Heart left ventricle (tissue), 16 donors: ENCODE results near the gene IFIH1. TPM values are rescaled to one million over a fixed set of nuclear protein-coding genes. Genes with fewer than 3 reads are reported as not detected.

Experiments
- ATAC-seq, 4 donors: fragments of 200-7000 bp; cut with Tn5 transposase; one replicate each; pipeline ENCODE4 v1.9.1; 2020 to 2022; ENCODE audit warnings: moderate library complexity in 4 of 4, mild to moderate bottlenecking in 3 of 4, moderate number of reproducible peaks in 1 of 4
- DNase-seq, 5 donors: peaks; one replicate each; pipeline ENCODE4 v3.0.0-alpha.2; 2020
- H3K27ac ChIP-seq, 12 donors: fragments of 200-600 bp; sonication (generic) in 4 of 12; one replicate each; pipeline versions ENCODE4 v1.5.0 to v1.8.0; 2016 to 2022; ENCODE audit warnings: mild to moderate bottlenecking in 2 of 12
- H3K27me3 ChIP-seq, 9 donors: fragments of 200-600 bp; sonication (generic) in 2 of 9; one replicate each; pipeline versions ENCODE4 v1.5.1 to v1.8.0; 2016 to 2022; ENCODE audit warnings: mild to moderate bottlenecking in 3 of 9
- H3K36me3 ChIP-seq, 9 donors: fragments of 200-600 bp; sonication (generic) in 2 of 9; one replicate each; pipeline versions ENCODE4 v1.5.0 to v1.8.0; 2018 to 2022; ENCODE audit warnings: mild to moderate bottlenecking in 2 of 9
- H3K4me1 ChIP-seq, 12 donors: fragments of 200-600 bp; sonication (generic) in 4 of 12; one replicate each; pipeline versions ENCODE4 v1.5.0 to v1.8.0; 2016 to 2022; ENCODE audit warnings: mild to moderate bottlenecking in 3 of 12
- H3K4me3 ChIP-seq, 12 donors: fragments of 200-600 bp; sonication (generic) in 4 of 12; one replicate each; pipeline versions ENCODE4 v1.5.0 to v1.8.0; 2017 to 2022; ENCODE audit warnings: mild to moderate bottlenecking in 9 of 12, moderate library complexity in 4 of 12
- H3K9me3 ChIP-seq, 12 donors: fragments of 200-600 bp; sonication (generic) in 4 of 12; one replicate each; pipeline versions ENCODE4 v1.5.0 to v1.8.0; 2016 to 2022; ENCODE audit warnings: mild to moderate bottlenecking in 1 of 12
- POLR2A ChIP-seq, 2 donors: fragments of 450-650 bp; IDR thresholded peaks; one replicate each; pipeline ENCODE4 v1.6.1; 2017; ENCODE audit warnings: antibody characterized with exemption in 2 of 2, mild to moderate bottlenecking in 2 of 2, moderate library complexity in 2 of 2
- WGBS, 4 donors: extraction: QIAGEN DNeasy Blood & Tissue Kit in 2 of 4; methylation state at CpG; one replicate each; pipeline versions ENCODE4 v1.1.5 to v1.1.7; 2013 to 2018; 5-methylcytosine and 5-hydroxymethylcytosine counted together
- intact Hi-C, 10 donors: fragments of 100-400 bp; cut with DNase I; formaldehyde crosslinking; loops; one replicate each; pipeline versions ENCODE4 v1.11.1 to v1.14.2; 2022
- polyA plus RNA-seq, 2 donors: library from polyadenylated mRNA; stranded (reverse); fragments of 200-250 nt; gene quantifications; one replicate each; pipeline ENCODE4 v1.2.3, GENCODE V29; 2013
- total RNA-seq, 9 donors: library from RNA; depleted of rRNA in 2 of 9; stranded (reverse); fragments of >200 nt in 2 of 9; fragmentation: NEBNext Ultra II Directional in 3 of 9; extraction: Animal tissue kit (Norgen Biotek cat#: 25700) in 3 of 9; gene quantifications; one replicate each; pipeline versions ENCODE4 v1.1.0 to v1.2.4, GENCODE V29; 2016 to 2023
- TF ChIP-seq, protein P1 (sequence below), 12 donors: fragments of 200-600 bp; sonication (generic) in 4 of 12; IDR thresholded peaks; one replicate each; pipeline versions ENCODE4 v1.5.0 to v1.8.0; 2018 to 2022; ENCODE audit warnings: antibody characterized with exemption in 12 of 12, mild to moderate bottlenecking in 5 of 12
- donor health status: ischemic (EF 13 %, LVEDD 7.1; RV severe dilation, severe dysfunction).
- donor health status: healthy with polysubstance abuse.
- donor health status: DM: no; HTN: yes; CAD: no.
- donor health status: DM: no; HTN: no; CAD: no.
- donor health status: ischemic (EF 25% LVEDD 6.9; RV normal size, moderate dysfunction).
- donor health status: ischemic (EF 25% LVEDD 5.7; RV mildly dilated, moderate dysfunction).
- donor health status: healthy.
- donor health status: DM: yes; HTN: yes; CAD: no.
- donor health status: ischemic (EF 35%, LVEDD 5.7; RV mildly dilated, moderate dysfunction).
- donor health status: nonischemic (EF 11% LVEDD 7.7; RV severe dilation, severe dysfunction).
- donor health status: DM: yes; HTN: yes; CAD: no.
- donor health status: PGD.
- donor health status: ischemic (EF 29% LVEDD 5.4; RV normal size, mild dysfunction).
- donor health status: nonischemic (EF 23%, LVEDD 6.1; RV moderate dilation, normal function).

IFIH1 gene
- total and polyA plus RNA-seq, 11 donors = 3.4 to 24.2 (median 5.5) TPM

DNA sequence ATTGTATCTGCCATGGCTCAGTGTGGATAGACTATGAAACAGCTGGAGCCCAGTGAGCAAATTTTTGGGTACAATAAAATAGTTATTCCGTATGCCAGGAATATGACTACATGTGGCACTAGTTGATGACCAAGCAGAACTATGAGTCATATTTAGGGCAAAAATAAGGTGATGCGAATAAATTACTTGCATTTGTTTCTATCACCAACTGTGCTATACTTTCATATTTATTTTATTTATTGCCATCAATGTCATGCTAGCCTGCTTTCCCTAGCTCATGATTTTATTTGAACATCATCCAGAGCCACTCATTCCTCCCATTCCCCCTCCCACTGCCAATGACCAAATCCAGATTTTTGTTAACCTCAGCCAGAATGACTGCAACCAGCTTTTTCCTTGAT, 61.9 kb downstream of the IFIH1 start:
- no peak for DNase-seq
- 76 to 88% (median 84%) methylated on average over 2 of the region's 2 CpGs for WGBS, 4 donors
- no peaks in the 10 kb centered on the region for H3K36me3 ChIP-seq
- no peak overlapping the region for H3K4me3 ChIP-seq
- no peaks in the 10 kb centered on the region for H3K27me3 ChIP-seq
- ATAC-seq = peak in 1 of 4 donors; percentile 35
- TF ChIP-seq, protein P1, sequence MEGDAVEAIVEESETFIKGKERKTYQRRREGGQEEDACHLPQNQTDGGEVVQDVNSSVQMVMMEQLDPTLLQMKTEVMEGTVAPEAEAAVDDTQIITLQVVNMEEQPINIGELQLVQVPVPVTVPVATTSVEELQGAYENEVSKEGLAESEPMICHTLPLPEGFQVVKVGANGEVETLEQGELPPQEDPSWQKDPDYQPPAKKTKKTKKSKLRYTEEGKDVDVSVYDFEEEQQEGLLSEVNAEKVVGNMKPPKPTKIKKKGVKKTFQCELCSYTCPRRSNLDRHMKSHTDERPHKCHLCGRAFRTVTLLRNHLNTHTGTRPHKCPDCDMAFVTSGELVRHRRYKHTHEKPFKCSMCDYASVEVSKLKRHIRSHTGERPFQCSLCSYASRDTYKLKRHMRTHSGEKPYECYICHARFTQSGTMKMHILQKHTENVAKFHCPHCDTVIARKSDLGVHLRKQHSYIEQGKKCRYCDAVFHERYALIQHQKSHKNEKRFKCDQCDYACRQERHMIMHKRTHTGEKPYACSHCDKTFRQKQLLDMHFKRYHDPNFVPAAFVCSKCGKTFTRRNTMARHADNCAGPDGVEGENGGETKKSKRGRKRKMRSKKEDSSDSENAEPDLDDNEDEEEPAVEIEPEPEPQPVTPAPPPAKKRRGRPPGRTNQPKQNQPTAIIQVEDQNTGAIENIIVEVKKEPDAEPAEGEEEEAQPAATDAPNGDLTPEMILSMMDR (IDR thresholded peaks at IDR 0.05) = no peak
- no peak for TF ChIP-seq POLR2A (IDR thresholded peaks at IDR 0.05)
- H3K27ac ChIP-seq = peak overlapping the region in 3 of 12 donors; percentile 32 to 37 (median 34)
- H3K9me3 ChIP-seq = peaks cover 0 to 4% (median 0%) of the 10 kb centered on the region in 12 donors
- intact Hi-C loops = no loop called here
- peaks cover 0 to 42% (median 2%) of the 10 kb centered on the region in 12 donors for H3K4me1 ChIP-seq

DNA sequence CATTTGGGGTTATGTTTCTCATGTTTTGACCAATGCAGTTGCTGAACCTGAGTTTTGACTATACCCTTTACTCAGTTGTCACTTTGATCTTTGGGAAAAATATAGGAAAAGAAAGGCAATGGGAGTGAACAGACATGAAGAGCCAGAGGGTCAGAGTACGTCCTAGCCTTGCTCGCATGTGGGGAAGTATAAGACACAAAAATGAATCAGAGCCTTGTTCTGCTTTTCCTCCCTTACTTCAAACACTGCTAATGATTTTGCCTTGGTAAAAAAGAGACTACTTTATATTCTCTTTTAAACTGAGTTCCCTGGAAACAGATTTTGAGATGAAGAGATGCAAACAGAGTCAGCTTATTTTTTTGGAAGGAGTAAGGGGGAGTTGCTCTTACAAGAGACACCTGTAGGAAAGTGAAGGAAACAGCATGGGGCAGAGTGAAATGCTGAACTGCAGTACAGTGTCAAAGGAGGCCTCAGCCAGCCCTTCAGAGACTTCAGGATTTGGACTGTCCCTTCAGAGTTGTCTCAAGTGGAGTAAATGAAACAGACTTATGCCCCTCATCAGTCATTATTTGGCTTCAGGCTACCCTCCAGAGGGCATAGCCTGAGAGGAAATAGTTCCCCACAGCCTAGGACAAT, 64.1 kb downstream of the IFIH1 start:
- ATAC-seq (no peak), DNase-seq (no peak)
- Histone ChIP-seq H3K27ac (no peak overlapping the region), H3K4me3 (no peak overlapping the region), H3K9me3 (peaks cover 0 to 13% (median 3%) of the 10 kb centered on the region in 12 donors), H3K27me3 (no peaks in the 10 kb centered on the region), H3K36me3 (no peaks in the 10 kb centered on the region), H3K4me1 (peaks cover 0 to 27% (median 0%) of the 10 kb centered on the region in 12 donors)
- 62 to 90% (median 81%) methylated on average over 2 of the region's 2 CpGs for WGBS, 4 donors
- no peak for TF ChIP-seq POLR2A (IDR thresholded peaks at IDR 0.05)
- TF ChIP-seq, protein P1 (IDR thresholded peaks at IDR 0.05) = no peak
- intact Hi-C loops = no loop called here

DNA sequence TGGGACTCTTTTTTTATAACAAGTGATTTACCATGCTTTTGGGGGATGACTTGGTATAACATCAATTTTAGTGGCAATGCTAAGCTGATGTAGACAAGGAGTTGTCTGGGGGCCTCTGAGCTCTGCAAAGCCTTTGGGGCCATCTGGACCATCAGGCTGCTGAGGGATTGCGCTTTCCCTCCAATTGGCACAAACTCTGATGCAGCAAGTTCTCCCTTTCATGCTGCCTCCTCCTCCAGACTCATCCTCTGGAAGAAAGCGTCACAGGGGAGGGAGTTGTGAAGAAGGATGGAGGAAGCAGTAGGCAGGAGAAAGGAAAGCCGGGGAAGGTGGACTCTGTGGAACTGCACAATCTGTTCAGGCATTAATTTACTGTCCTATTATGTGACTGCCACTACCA, 65.0 kb downstream of the IFIH1 start:
- no peak for ATAC-seq
- intact Hi-C loops = no loop called here
- TF ChIP-seq, protein P1 (IDR thresholded peaks at IDR 0.05) = no peak
- TF ChIP-seq POLR2A (IDR thresholded peaks at IDR 0.05) = no peak
- peaks cover 0 to 20% (median 0%) of the 10 kb centered on the region in 12 donors for H3K4me1 ChIP-seq
- 72 to 89% (median 79%) methylated on average over 3 of the region's 3 CpGs for WGBS, 4 donors
- H3K9me3 ChIP-seq = peaks cover 0 to 13% (median 3%) of the 10 kb centered on the region in 12 donors
- H3K27me3 ChIP-seq = no peaks in the 10 kb centered on the region
- no peak overlapping the region for H3K4me3 ChIP-seq
- no peak overlapping the region for H3K27ac ChIP-seq
- H3K36me3 ChIP-seq = no peaks in the 10 kb centered on the region
- no peak for DNase-seq

DNA sequence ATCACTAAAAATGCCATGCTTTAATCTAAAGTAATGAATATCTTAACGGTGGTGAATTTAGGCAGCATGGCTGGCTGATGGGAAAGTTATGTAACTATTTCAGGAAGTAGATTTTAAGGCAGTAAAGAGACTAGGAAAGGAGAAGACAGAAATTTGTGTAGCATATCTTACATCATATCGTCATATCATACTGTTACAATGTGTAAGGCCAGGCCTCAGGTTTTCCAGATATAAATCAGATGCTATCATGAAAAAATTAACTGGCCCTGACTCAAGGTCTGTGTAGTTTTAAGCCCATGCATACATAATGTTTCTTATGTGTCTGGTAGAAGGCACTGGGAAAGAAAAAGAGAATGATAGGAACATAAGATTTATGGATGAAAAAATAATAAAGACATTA, 66.3 kb downstream of the IFIH1 start:
- Histone ChIP-seq H3K9me3 (peaks cover 0 to 13% (median 3%) of the 10 kb centered on the region in 12 donors), H3K36me3 (no peaks in the 10 kb centered on the region), H3K4me1 (peaks cover 0 to 12% (median 0%) of the 10 kb centered on the region in 12 donors), H3K4me3 (no peak overlapping the region), H3K27me3 (no peaks in the 10 kb centered on the region), H3K27ac (no peak overlapping the region)
- no peak for ATAC-seq
- TF ChIP-seq, protein P1 (IDR thresholded peaks at IDR 0.05) = no peak
- TF ChIP-seq POLR2A (IDR thresholded peaks at IDR 0.05) = no peak
- no peak for DNase-seq
- 83 to 94% (median 91%) methylated on average over 2 of the region's 2 CpGs for WGBS, 4 donors
- intact Hi-C loops = no loop called here
